ENCODE measurements around the gene GPR17.

DNA sequence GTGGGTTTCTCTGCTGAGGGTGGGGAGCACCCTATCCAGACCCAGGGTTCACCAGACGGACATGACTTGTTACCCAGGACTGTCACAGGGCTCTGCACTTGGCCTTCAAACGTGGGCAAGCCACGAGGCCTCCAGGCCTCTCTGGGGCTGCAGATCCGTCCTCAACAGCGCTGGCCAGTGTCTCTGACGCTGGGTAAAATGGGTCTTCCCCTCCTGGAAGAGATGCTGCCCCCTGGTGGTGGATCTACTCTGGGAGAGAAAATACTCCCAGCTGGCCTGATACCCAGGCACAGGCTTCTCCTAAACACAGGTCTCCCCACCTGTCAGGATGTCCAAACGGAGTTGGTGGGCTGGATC is 3.7 kb downstream of the GPR17 start:
- TF ChIP-seq, protein P1, sequence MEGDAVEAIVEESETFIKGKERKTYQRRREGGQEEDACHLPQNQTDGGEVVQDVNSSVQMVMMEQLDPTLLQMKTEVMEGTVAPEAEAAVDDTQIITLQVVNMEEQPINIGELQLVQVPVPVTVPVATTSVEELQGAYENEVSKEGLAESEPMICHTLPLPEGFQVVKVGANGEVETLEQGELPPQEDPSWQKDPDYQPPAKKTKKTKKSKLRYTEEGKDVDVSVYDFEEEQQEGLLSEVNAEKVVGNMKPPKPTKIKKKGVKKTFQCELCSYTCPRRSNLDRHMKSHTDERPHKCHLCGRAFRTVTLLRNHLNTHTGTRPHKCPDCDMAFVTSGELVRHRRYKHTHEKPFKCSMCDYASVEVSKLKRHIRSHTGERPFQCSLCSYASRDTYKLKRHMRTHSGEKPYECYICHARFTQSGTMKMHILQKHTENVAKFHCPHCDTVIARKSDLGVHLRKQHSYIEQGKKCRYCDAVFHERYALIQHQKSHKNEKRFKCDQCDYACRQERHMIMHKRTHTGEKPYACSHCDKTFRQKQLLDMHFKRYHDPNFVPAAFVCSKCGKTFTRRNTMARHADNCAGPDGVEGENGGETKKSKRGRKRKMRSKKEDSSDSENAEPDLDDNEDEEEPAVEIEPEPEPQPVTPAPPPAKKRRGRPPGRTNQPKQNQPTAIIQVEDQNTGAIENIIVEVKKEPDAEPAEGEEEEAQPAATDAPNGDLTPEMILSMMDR (IDR thresholded peaks at IDR 0.05; ENCODE audit: low read depth, low read length): peak; percentile 87
- TF ChIP-seq EZH2phosphoT487 (IDR thresholded peaks at IDR 0.05; ENCODE audit: low read depth): no peak

Data from OCI-LY3 (cell line).